Gastroesophageal sphincter (tissue), 4 donors: ENCODE data around the gene NFKBIA. TPM values are rescaled to one million over a fixed set of nuclear protein-coding genes. Genes with fewer than 3 reads are reported as not detected.
"Not testable (repeated sequence)": the region's sequence is repeated elsewhere in the genome, so short reads cannot be mapped to it uniquely, and the experiment has no call there.

Experiments used
- ATAC-seq: fragments of 150-250 bp; one replicate; pipeline ENCODE4 v1.9.1; 2016; ENCODE audit warnings: mild to moderate bottlenecking, moderate library complexity
- H3K27ac ChIP-seq, 4 donors: fragments of 200-600 bp; sonication (generic) in 3 of 4; 1 replicate in 3 of 4; 2 replicates in 1 of 4; pipeline ENCODE4 v1.5.1; 2016 to 2019
- H3K27me3 ChIP-seq: fragments of 200-600 bp; sonication (generic); one replicate; pipeline ENCODE4 v1.5.1; 2019
- H3K36me3 ChIP-seq, 2 donors: fragments of 200-600 bp; sonication (generic); one replicate each; pipeline ENCODE4 v1.5.1; 2019; ENCODE audit warnings: control low read depth in 1 of 2
- H3K4me1 ChIP-seq, 3 donors: fragments of 200-600 bp; sonication (generic); 1 replicate in 2 of 3; 2 replicates in 1 of 3; pipeline ENCODE4 v1.5.1; 2016 to 2019; ENCODE audit warnings: control low read depth in 2 of 3
- H3K4me3 ChIP-seq, 2 donors: fragments of 200-600 bp; sonication (generic); one replicate each; pipeline ENCODE4 v1.5.1; 2019; ENCODE audit warnings: mild to moderate bottlenecking in 1 of 2, moderate library complexity in 1 of 2
- H3K9me3 ChIP-seq, 3 donors: fragments of 200-600 bp; sonication (generic); one replicate each; pipeline ENCODE4 v1.5.1; 2017 to 2019; ENCODE audit warnings: control low read depth in 2 of 3
- EP300 ChIP-seq: sonication (generic); formaldehyde crosslinking; IDR thresholded peaks from one replicate; pipeline ENCODE4 v1.6.1; 2017; ENCODE audit warnings: antibody characterized with exemption, mild to moderate bottlenecking
- POLR2A ChIP-seq, 2 donors: fragments of 450-650 bp; IDR thresholded peaks; one replicate each; pipeline ENCODE4 v1.6.1; 2017; ENCODE audit warnings: antibody characterized with exemption in 2 of 2, mild to moderate bottlenecking in 2 of 2, moderate library complexity in 1 of 2
- POLR2AphosphoS5 ChIP-seq: sonication (generic); formaldehyde crosslinking; IDR thresholded peaks from one replicate; pipeline ENCODE4 v1.6.1; 2017; ENCODE audit warnings: antibody characterized with exemption
- WGBS, 2 donors: methylation state at CpG; one replicate each; pipeline ENCODE4 v1.1.5; 2018; ENCODE audit warnings: low coverage in 1 of 2; 5-methylcytosine and 5-hydroxymethylcytosine counted together
- total RNA-seq, 4 donors: library from RNA; depleted of rRNA; stranded (reverse); fragments of >200 nt; gene quantifications; one replicate each; pipeline ENCODE4 v1.1.0, GENCODE V29; 2016
- TF ChIP-seq, protein P1 (sequence below), 4 experiments: fragments of 200-600 bp in 2 of 4; fragments of 450-650 bp in 2 of 4; sonication (generic) in 1 of 4; IDR thresholded peaks; one replicate each; pipeline ENCODE4 v1.5.1; 2017 to 2019; ENCODE audit warnings: antibody characterized with exemption in 4 of 4, mild to moderate bottlenecking in 2 of 4, moderate library complexity in 2 of 4

The NFKBIA gene
- total RNA-seq, 4 donors from 2014 or later: 285 to 493 (median 341) TPM

GRCh38 chr14:35355981-35356841, 48.3 kb downstream of the NFKBIA start:
- H3K4me3 ChIP-seq: no peak overlapping the region
- H3K36me3 ChIP-seq: no peaks in the 10 kb centered on the region
- no peak for ATAC-seq
- peaks cover 0 to 10% (median 0%) of the 10 kb centered on the region in 3 donors for H3K4me1 ChIP-seq
- TF ChIP-seq, protein P1, sequence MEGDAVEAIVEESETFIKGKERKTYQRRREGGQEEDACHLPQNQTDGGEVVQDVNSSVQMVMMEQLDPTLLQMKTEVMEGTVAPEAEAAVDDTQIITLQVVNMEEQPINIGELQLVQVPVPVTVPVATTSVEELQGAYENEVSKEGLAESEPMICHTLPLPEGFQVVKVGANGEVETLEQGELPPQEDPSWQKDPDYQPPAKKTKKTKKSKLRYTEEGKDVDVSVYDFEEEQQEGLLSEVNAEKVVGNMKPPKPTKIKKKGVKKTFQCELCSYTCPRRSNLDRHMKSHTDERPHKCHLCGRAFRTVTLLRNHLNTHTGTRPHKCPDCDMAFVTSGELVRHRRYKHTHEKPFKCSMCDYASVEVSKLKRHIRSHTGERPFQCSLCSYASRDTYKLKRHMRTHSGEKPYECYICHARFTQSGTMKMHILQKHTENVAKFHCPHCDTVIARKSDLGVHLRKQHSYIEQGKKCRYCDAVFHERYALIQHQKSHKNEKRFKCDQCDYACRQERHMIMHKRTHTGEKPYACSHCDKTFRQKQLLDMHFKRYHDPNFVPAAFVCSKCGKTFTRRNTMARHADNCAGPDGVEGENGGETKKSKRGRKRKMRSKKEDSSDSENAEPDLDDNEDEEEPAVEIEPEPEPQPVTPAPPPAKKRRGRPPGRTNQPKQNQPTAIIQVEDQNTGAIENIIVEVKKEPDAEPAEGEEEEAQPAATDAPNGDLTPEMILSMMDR (IDR thresholded peaks at IDR 0.05): no peak
- TF ChIP-seq POLR2AphosphoS5 (no peak), POLR2A (IDR thresholded peaks at IDR 0.05) (no peak), EP300 (no peak)
- H3K9me3 ChIP-seq: no peaks in the 10 kb centered on the region
- WGBS, 2 donors: 50 to 85% methylated on average over 2 to 5 of the region's 5 CpGs
- H3K27ac ChIP-seq: no peak overlapping the region
- no peaks in the 10 kb centered on the region for H3K27me3 ChIP-seq

DNA sequence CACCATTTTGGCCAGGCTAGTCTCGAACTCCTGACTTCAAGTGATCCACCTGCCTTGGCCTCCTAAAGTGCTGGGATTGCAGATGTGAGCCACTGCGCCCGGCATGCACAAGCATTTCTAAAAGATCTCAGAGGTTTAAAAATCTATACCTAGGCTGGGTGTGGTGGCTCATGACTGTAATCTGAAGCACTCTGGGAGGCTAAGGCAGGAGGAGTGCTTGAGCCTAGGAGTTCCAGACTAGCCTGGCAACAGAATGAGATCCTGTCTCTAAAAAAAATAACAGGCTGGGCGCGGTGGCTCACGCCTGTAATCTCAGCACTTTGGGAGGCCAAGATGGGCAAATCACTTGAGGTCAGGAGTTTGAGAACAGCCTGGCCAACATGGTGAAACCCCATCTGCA, 49.3 kb downstream of the NFKBIA start:
- not testable (repeated sequence) for H3K9me3 ChIP-seq, H3K27me3 ChIP-seq, H3K36me3 ChIP-seq, ATAC-seq, H3K4me1 ChIP-seq, H3K4me3 ChIP-seq, H3K27ac ChIP-seq
- 78 to 96% methylated on average over 3 of the region's 6 CpGs for WGBS, 2 donors

DNA sequence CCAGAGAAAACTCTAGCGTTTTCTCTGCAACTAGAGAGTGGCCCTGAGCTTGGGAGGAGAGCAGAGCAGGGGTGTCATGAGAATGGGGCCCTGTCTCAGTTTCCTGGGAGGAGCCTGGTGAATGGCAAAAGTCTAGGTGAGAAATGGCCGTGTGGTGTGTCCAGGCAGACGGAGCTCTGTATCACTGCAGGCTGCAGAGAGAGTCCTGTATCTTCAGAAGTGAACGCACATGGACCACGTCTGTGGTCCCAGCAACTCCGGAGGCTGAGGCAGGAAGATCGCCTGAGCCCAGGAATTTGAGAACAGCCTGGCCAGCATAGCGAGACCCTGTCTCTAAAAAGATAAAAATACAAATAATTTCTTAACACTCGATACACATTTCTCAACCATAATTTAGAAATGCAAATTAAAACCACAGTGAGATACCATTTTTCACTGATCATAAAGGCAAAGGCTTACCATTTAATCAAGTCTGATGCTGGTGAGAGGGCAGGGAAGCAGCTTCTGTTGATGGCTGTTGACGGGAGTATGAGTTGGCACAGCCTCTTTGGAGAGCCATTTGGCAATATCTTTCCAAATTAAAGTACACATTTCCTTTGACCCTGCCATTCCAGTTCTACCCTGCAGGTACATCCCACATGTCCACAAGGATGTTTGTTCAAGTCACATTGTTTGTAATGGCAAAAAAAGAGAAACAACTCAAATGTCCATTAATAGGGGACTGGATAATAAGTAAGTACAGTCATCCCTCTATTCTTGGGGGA, 51.0 kb downstream of the NFKBIA start:
- 56 to 76% methylated on average over 3 to 10 of the region's 10 CpGs for WGBS, 2 donors
- Histone ChIP-seq H3K27me3 (no peaks in the 10 kb centered on the region), H3K9me3 (no peaks in the 10 kb centered on the region), H3K4me3 (no peak overlapping the region), H3K36me3 (no peaks in the 10 kb centered on the region), H3K27ac (no peak overlapping the region), H3K4me1 (peaks cover 0 to 10% (median 0%) of the 10 kb centered on the region in 3 donors)
- TF ChIP-seq POLR2A (IDR thresholded peaks at IDR 0.05) (no peak), EP300 (no peak), POLR2AphosphoS5 (no peak)
- TF ChIP-seq, protein P1 (IDR thresholded peaks at IDR 0.05): no peak
- ATAC-seq: no peak

GRCh38 chr14:35352274-35353233, 52.0 kb downstream of the NFKBIA start:
- Histone ChIP-seq H3K9me3 (no peaks in the 10 kb centered on the region), H3K4me1 (peaks cover 0 to 10% (median 0%) of the 10 kb centered on the region in 3 donors), H3K4me3 (no peak overlapping the region), H3K36me3 (no peaks in the 10 kb centered on the region), H3K27me3 (no peaks in the 10 kb centered on the region), H3K27ac (peak overlapping the region in 2 of 4 donors; percentile 26 to 47)
- peak; percentile 57 for ATAC-seq
- TF ChIP-seq, protein P1 (IDR thresholded peaks at IDR 0.05): no peak
- no peak for TF ChIP-seq EP300
- no peak for TF ChIP-seq POLR2AphosphoS5
- no peak for TF ChIP-seq POLR2A (IDR thresholded peaks at IDR 0.05)
- 60 to 91% methylated on average over 3 to 5 of the region's 15 CpGs for WGBS, 2 donors

- WGBS, 2 donors: 75% methylated on average over 4 of the region's 4 CpGs; no CpG with 5 or more reads in 1 of the 2 donors
- Histone ChIP-seq H3K36me3 (no peaks in the 10 kb centered on the region), H3K27ac (peak overlapping the region in 1 of 4 donors; percentile 47), H3K4me1 (peaks cover 0 to 10% (median 0%) of the 10 kb centered on the region in 3 donors), H3K27me3 (no peaks in the 10 kb centered on the region), H3K9me3 (no peaks in the 10 kb centered on the region), H3K4me3 (no peak overlapping the region)
- TF ChIP-seq EP300 (no peak), POLR2AphosphoS5 (no peak), POLR2A (IDR thresholded peaks at IDR 0.05) (no peak)
- TF ChIP-seq, protein P1 (IDR thresholded peaks at IDR 0.05): no peak
- no peak for ATAC-seq
Observed at GRCh38 chr14:35351897-35352273, 52.7 kb downstream of the NFKBIA start.
